Measurements from ENCODE around the gene IL12A.

The IL12A gene

DNA sequence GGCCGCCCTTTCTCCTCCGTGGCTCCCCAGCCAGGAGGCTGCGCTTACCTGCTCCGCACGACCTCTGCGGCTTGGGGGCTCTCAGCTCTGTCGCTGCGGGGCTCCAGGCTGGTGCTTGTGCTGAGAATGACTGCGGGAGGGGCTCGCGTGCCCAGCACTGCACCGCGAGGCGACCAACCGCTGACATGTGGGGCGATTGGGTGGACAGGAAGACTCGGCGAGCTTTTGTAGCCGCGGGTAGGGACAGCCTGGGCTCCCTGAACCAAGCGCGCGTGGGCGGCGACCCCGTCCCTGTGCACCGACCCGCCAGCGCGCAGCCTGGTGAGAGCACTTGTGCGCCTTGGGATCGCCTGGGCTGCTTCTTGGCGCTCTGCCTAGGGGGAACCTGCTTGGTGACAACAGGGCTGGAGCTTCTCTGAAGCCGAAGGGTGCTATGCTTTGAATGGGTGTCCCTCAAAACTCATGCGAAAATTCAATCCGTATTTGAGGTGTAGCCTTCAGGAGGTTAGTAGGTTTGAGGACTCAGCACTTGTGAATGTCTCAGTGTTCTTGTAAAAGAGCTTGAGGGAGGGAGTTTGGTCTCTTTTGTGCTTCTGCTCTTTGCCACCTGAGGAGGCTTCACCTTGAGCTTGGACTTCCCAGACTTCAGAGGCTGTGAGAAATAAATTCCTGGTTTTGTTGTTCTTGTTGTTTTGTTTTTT is 50.4 kb downstream of the IL12A start:
- TF ChIP-seq, protein P1, sequence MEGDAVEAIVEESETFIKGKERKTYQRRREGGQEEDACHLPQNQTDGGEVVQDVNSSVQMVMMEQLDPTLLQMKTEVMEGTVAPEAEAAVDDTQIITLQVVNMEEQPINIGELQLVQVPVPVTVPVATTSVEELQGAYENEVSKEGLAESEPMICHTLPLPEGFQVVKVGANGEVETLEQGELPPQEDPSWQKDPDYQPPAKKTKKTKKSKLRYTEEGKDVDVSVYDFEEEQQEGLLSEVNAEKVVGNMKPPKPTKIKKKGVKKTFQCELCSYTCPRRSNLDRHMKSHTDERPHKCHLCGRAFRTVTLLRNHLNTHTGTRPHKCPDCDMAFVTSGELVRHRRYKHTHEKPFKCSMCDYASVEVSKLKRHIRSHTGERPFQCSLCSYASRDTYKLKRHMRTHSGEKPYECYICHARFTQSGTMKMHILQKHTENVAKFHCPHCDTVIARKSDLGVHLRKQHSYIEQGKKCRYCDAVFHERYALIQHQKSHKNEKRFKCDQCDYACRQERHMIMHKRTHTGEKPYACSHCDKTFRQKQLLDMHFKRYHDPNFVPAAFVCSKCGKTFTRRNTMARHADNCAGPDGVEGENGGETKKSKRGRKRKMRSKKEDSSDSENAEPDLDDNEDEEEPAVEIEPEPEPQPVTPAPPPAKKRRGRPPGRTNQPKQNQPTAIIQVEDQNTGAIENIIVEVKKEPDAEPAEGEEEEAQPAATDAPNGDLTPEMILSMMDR (IDR thresholded peaks at IDR 0.05; ENCODE audit: extremely low read depth, missing control alignments): no peak
- no peak for DNase-seq (ENCODE audit: low spot score)

DNA sequence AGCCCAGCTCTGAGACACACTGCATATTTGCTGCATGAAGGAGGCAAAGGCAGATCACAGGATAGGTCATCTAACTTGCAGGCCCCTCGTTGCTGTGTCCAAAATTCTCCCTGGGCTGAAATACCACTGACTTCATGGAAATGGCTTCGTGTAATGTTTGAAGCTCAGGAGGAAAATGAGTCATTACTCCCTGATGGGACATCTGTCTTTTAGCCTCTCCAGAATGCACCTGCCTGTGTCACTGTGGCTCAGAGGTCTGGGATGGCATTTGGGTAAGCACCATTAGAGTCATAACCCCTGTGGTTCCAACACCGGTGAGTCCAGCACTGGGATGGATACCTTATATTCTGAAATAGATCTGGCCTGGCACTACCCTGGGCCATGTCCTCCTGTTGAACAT is 51.5 kb downstream of the IL12A start:
- no peak for DNase-seq (ENCODE audit: low spot score)
- TF ChIP-seq, protein P1 (IDR thresholded peaks at IDR 0.05; ENCODE audit: extremely low read depth, missing control alignments): no peak

DNA sequence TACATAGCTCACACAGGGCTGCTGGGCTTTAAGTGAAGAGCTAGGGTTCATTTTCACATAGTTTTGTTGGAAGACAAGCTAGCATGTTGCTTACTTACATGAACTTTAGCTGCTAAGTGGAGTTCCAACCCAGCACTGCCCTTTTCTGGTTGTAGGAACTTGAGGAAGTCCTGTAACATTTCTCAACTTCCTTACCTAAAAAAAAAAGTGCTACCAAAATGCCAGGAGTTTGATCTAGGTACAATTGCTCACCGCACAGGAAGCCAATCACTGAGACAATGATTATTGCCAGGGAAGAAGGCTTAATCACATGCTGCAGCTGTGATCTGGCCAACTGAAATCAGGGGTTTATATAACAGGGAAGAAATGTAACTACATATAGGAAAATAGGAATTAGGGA is 52.8 kb downstream of the IL12A start:
- TF ChIP-seq, protein P1 (IDR thresholded peaks at IDR 0.05; ENCODE audit: extremely low read depth, missing control alignments): no peak

DNA sequence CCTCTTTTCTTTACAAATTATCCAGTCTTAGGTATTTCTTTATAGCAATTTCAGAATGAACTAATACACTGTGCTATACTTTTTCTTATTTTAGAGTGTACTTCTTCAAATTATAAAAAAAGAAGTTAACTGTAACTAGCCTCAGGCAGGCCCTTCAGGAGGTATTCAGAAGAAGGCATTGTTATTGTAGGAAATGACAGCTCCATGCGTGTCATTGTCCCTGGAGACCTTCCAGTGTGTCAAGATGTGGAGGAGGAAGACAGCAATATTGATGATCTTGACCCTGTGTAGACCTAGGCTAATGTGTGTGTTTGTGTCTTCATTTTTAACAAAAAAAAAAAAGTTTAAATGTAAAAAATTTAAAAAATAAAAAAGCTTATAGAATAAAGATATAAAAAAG is 55.5 kb downstream of the IL12A start:
- TF ChIP-seq, protein P1 (IDR thresholded peaks at IDR 0.05; ENCODE audit: extremely low read depth, missing control alignments): no peak
- no peak for DNase-seq (ENCODE audit: low spot score)

More for the DNA sequence above, 52.8 kb downstream of the IL12A start:
- no peak for DNase-seq (ENCODE audit: low spot score)
